ENCODE data around the gene GLP1R. TPM values are rescaled to one million over a fixed set of nuclear protein-coding genes. Genes with fewer than 3 reads are reported as not detected.

Gene GLP1R
- total RNA-seq, 1 experiment from 2014 or later = not detected

DNA sequence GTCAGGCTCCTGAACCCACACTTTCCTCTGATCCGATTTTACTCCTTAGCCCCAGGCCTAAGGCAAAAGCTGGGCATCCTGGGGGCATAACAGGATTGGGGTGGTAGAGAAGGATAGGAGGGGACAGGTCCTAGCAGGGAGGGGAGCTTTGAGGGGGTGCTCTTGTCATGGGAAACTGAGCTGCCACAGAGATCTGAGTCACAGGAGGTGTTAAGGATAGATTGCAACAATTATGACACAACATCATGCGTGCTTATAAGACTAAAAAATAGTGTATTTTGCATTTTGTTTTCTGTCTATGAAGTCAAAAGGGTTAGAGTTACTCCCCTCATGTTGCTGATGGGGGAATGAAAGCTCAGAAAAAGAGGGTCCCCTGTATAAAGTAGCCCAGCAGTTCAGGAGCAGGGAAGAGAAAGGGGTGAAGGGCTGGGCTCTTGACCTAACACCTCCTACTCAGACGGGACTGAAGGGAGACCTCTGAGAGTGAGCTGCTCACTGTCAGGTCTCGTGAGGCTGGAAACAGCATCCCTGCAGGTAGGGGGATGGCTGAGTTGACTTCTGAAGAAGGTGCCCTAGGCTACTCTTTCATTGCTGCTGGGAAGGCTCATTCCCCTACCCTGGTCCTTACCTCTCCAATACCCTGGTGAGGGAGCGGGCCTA is 2.0 kb downstream of the GLP1R start:
- TF ChIP-seq EZH2 (IDR thresholded peaks at IDR 0.05; ENCODE audit: low read length, unreplicated experiment) (no peak), EZH2phosphoT487 (IDR thresholded peaks at IDR 0.05; ENCODE audit: borderline replicate concordance, low read length) (no peak)
- TF ChIP-seq, protein P1, sequence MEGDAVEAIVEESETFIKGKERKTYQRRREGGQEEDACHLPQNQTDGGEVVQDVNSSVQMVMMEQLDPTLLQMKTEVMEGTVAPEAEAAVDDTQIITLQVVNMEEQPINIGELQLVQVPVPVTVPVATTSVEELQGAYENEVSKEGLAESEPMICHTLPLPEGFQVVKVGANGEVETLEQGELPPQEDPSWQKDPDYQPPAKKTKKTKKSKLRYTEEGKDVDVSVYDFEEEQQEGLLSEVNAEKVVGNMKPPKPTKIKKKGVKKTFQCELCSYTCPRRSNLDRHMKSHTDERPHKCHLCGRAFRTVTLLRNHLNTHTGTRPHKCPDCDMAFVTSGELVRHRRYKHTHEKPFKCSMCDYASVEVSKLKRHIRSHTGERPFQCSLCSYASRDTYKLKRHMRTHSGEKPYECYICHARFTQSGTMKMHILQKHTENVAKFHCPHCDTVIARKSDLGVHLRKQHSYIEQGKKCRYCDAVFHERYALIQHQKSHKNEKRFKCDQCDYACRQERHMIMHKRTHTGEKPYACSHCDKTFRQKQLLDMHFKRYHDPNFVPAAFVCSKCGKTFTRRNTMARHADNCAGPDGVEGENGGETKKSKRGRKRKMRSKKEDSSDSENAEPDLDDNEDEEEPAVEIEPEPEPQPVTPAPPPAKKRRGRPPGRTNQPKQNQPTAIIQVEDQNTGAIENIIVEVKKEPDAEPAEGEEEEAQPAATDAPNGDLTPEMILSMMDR (conservative IDR thresholded peaks at IDR 0.05; ENCODE audit: low read depth, low read length) = no peak
- no peaks in the 10 kb centered on the region for H3K79me2 ChIP-seq (ENCODE audit: low read length)
- H2AFZ ChIP-seq (ENCODE audit: low read length) = no peak overlapping the region
- H3K27me3 ChIP-seq (ENCODE audit: low read length) = peaks cover 16% of the 10 kb centered on the region
- no peaks in the 10 kb centered on the region for H3K36me3 ChIP-seq (ENCODE audit: low read depth, low read length)
- H3K4me1 ChIP-seq (ENCODE audit: insufficient read depth, low read length) = peaks cover 9% of the 10 kb centered on the region; the same call in 1 of the 2 replicates
- no peaks in the 10 kb centered on the region for H3F3A ChIP-seq (ENCODE audit: low read length, unreplicated experiment)
- no peak overlapping the region for H3K27ac ChIP-seq (ENCODE audit: low read length)
- POLR2A ChIA-PET (ENCODE audit: unreplicated experiment) = no interaction called here
- H3K9me2 ChIP-seq (replicated peaks; ENCODE audit: low read length) = no peaks in the 10 kb centered on the region
- CTCF ChIA-PET = no interaction called here
- H3K9me3 ChIP-seq (ENCODE audit: low read length) = no peaks in the 10 kb centered on the region
- no peak overlapping the region for H3K9ac ChIP-seq (ENCODE audit: low read length)
- BruUV-seq (replicated peaks) = no TSS peak
- H4K20me1 ChIP-seq (ENCODE audit: low read length) = no peaks in the 10 kb centered on the region
- DNase-seq (no peak), ATAC-seq (no peak)
- H3K4me2 ChIP-seq (ENCODE audit: low read length) = no peak overlapping the region
- intact Hi-C loops (cut with micrococcal nuclease) = no loop called here
- no peak overlapping the region for H3K4me3 ChIP-seq (ENCODE audit: low read length)

DNA sequence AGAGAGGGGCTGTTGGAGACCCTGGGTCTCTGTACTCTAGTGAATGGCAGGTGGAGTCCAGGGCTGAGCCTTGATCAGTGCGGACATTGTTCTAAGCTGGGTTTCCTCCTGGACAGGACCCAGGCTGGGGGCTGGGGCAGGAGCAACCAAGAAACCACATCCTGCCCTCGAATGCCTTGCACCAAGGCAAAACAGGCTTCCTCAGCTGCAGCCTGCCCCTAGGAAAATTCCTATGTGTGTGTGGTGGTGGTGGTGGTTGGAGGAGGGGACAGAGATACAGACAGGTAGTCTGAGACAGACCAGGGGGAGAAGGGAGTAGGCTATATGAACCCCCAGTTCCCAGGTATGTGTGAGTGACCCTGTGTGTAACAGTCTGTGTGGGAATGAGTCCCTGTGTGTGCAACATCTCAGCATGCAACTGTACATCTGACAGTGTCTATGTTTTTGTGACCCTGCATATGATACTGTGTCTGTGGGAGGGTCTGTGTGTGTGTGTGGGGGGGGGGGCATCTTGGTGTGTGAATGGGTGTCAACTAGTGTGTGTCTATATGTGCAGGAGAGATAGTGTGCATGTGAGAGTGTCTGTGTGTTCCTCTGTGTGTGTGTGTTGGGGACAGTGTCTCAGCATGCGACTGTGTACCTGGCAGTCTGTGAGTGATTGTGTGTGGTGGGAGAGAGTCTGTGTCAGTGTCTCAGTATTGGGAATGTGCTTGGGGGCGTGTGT is 3.0 kb downstream of the GLP1R start:
- H3K27ac ChIP-seq (ENCODE audit: low read length) = no peak overlapping the region
- peaks cover 9% of the 10 kb centered on the region; the same call in 1 of the 2 replicates for H3K4me1 ChIP-seq (ENCODE audit: insufficient read depth, low read length)
- H3K4me3 ChIP-seq (ENCODE audit: low read length) = no peak overlapping the region
- no peak overlapping the region for H3K4me2 ChIP-seq (ENCODE audit: low read length)
- peaks cover 16% of the 10 kb centered on the region for H3K27me3 ChIP-seq (ENCODE audit: low read length)
- H3K9me3 ChIP-seq (ENCODE audit: low read length) = no peaks in the 10 kb centered on the region
- intact Hi-C loops (cut with micrococcal nuclease) = no loop called here
- H3F3A ChIP-seq (ENCODE audit: low read length, unreplicated experiment) = no peaks in the 10 kb centered on the region
- no TSS peak for BruUV-seq (replicated peaks)
- no peaks in the 10 kb centered on the region for H4K20me1 ChIP-seq (ENCODE audit: low read length)
- H3K9ac ChIP-seq (ENCODE audit: low read length) = no peak overlapping the region
- no peaks in the 10 kb centered on the region for H3K79me2 ChIP-seq (ENCODE audit: low read length)
- ATAC-seq (peak; percentile 20; the same call in 1 of the 2 replicates), DNase-seq (peak; percentile 49)
- ChIA-PET CTCF (no interaction called here), POLR2A (ENCODE audit: unreplicated experiment) (no interaction called here)
- H3K9me2 ChIP-seq (replicated peaks; ENCODE audit: low read length) = no peaks in the 10 kb centered on the region
- no peak for TF ChIP-seq EZH2phosphoT487 (IDR thresholded peaks at IDR 0.05; ENCODE audit: borderline replicate concordance, low read length)
- no peak for TF ChIP-seq EZH2 (IDR thresholded peaks at IDR 0.05; ENCODE audit: low read length, unreplicated experiment)
- TF ChIP-seq, protein P1 (conservative IDR thresholded peaks at IDR 0.05; ENCODE audit: low read depth, low read length) = no peak
- H2AFZ ChIP-seq (ENCODE audit: low read length) = no peak overlapping the region
- H3K36me3 ChIP-seq (ENCODE audit: low read depth, low read length) = no peaks in the 10 kb centered on the region
